T-helper 2 cell treated with Interferon-gamma antibody and Interleukin-4, amounts not matched to agents 5 μg/mL and 100 μg/mL, for 36 hours (primary cell): ENCODE data around the gene ZPLD1.

ENCODE experiments used
- DNase-seq: peaks from one replicate; pipeline ENCODE4 v3.0.0; 2021; ENCODE audit warnings: low spot score
- H3K27ac Mint-ChIP-seq: one replicate; pipeline ENCODE4 v1.8.0; 2021; ENCODE audit warnings: mild to moderate bottlenecking, mixed read lengths
- H3K27me3 Mint-ChIP-seq: one replicate; pipeline ENCODE4 v1.8.0; 2021; ENCODE audit warnings: low read depth, mixed read lengths
- H3K36me3 Mint-ChIP-seq: one replicate; pipeline ENCODE4 v1.8.0; 2021; ENCODE audit warnings: low read depth, mixed read lengths
- H3K4me1 Mint-ChIP-seq: one replicate; pipeline ENCODE4 v1.8.0; 2021; ENCODE audit warnings: low read depth, mixed read lengths
- H3K4me3 Mint-ChIP-seq: one replicate; pipeline ENCODE4 v1.8.0; 2022; ENCODE audit warnings: mild to moderate bottlenecking, moderate library complexity, mixed read lengths
- H3K9me3 Mint-ChIP-seq: one replicate; pipeline ENCODE4 v1.8.0; 2021; ENCODE audit warnings: mixed read lengths

ZPLD1 gene

GRCh38 chr3:102521246-102521645 lies 86.4 kb downstream of the ZPLD1 start:
- no peaks in the 10 kb centered on the region for H3K36me3 Mint-ChIP-seq
- H3K4me3 Mint-ChIP-seq: no peak overlapping the region
- no peaks in the 10 kb centered on the region for H3K4me1 Mint-ChIP-seq
- H3K27ac Mint-ChIP-seq: no peak overlapping the region
- no peaks in the 10 kb centered on the region for H3K9me3 Mint-ChIP-seq
- no peak for DNase-seq
- H3K27me3 Mint-ChIP-seq: peaks cover 3% of the 10 kb centered on the region

DNA sequence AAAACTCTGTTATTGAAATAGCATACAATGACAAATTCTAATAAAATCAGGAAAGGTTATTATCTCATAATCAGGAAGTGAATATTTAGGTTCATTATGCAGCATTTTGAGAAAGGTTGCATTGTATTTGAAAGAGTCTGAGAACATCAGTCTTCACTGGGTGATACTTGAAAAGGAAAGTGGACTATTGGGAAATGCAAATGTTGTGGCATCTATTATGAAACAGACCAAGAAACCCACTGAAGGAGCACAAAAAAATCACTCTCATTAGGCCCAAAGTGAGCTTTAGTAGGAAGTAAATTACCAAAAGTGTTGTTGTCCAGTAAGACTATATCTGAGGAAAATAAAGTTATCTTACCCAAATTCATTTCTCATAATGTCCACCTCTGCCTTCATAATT lies 90.8 kb downstream of the ZPLD1 start:
- no peaks in the 10 kb centered on the region for H3K9me3 Mint-ChIP-seq
- no peak overlapping the region for H3K4me3 Mint-ChIP-seq
- H3K4me1 Mint-ChIP-seq: no peaks in the 10 kb centered on the region

DNA sequence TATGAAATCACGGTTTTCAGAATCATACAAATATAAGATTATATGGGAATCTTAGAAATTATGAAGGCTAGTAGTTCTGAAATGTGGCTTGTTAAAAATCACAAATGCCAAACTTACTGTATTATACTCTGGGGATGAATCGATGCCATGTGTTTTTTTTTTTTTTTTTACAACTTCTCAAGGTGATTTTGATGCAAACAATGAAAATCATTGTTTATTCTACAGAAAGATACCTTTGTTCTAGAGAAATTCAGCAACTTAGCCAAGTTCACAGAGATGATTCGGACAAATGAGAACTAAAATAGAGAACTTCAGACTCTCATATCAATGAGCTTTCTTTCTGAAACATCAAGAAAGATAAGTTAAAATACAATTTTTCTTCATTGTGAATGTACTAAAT lies 92.0 kb downstream of the ZPLD1 start:
- H3K27ac Mint-ChIP-seq: no peak overlapping the region
- no peaks in the 10 kb centered on the region for H3K36me3 Mint-ChIP-seq
- no peaks in the 10 kb centered on the region for H3K9me3 Mint-ChIP-seq
- H3K27me3 Mint-ChIP-seq: peaks cover 3% of the 10 kb centered on the region
- no peaks in the 10 kb centered on the region for H3K4me1 Mint-ChIP-seq
- H3K4me3 Mint-ChIP-seq: no peak overlapping the region
- no peak for DNase-seq

More for the DNA sequence above, 90.8 kb downstream of the ZPLD1 start:
- H3K27me3 Mint-ChIP-seq: peaks cover 3% of the 10 kb centered on the region
- no peak overlapping the region for H3K27ac Mint-ChIP-seq
- no peaks in the 10 kb centered on the region for H3K36me3 Mint-ChIP-seq
- no peak for DNase-seq

DNA sequence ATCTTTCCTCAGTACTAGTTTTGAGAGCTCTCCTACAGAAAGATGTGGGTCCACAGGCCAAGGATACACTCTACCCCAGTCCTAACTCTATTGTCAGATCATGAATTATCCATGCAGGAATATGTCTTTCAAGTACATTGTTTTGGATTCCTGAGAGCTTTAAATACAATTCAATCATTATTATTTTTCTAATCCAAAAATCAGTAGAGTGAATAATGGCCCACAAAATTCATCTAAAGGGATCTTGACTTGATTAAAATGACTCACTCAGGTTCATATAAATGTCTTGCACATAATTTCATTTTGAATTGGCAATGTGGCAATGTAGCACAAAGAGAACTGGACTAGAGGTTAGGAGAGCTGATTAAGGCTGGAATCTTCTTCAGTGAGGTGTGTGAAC lies 93.9 kb downstream of the ZPLD1 start:
- H3K36me3 Mint-ChIP-seq: no peaks in the 10 kb centered on the region
- peaks cover 3% of the 10 kb centered on the region for H3K27me3 Mint-ChIP-seq
- no peaks in the 10 kb centered on the region for H3K9me3 Mint-ChIP-seq
- no peak overlapping the region for H3K4me3 Mint-ChIP-seq
- DNase-seq: no peak
- no peaks in the 10 kb centered on the region for H3K4me1 Mint-ChIP-seq
- no peak overlapping the region for H3K27ac Mint-ChIP-seq
